Smooth muscle cell (in vitro differentiated cells): ENCODE measurements around the gene VTN. TPM values are rescaled to one million over a fixed set of nuclear protein-coding genes. Genes with fewer than 3 reads are reported as not detected.
A peak's percentile ranks its signal among the peaks of the same experiment; 100 is the strongest.
"Not testable (repeated sequence)": the region's sequence is repeated elsewhere in the genome, so short reads cannot be mapped to it uniquely, and the experiment has no call there.

Experiments
- DNase-seq: peaks from one replicate; lab custom pipeline; 2025; ENCODE audit not compliant: unreplicated experiment; lab: John Stamatoyannopoulos, UW
- H2AFZ ChIP-seq: fragments of 200-600 bp; sonication (generic); 2 replicates; pipeline ENCODE4 v1.6.0; 2016; ENCODE audit warnings: antibody characterized with exemption, low read depth, mild to moderate bottlenecking
- H3F3A ChIP-seq: fragments of 200-600 bp; sonication (generic); 2 replicates; pipeline ENCODE4 v1.6.0; 2017; ENCODE audit warnings: antibody characterized with exemption, low read depth
- H3K27ac ChIP-seq: fragments of 200-600 bp; sonication (generic); 2 replicates; pipeline ENCODE4 v1.5.1; 2016; ENCODE audit warnings: low read depth, mild to moderate bottlenecking
- H3K27me3 ChIP-seq: fragments of 200-600 bp; sonication (generic); 2 replicates; pipeline ENCODE4 v1.6.1; 2016; ENCODE audit warnings: low read depth, mild to moderate bottlenecking
- H3K36me3 ChIP-seq: fragments of 200-600 bp; sonication (generic); 2 replicates; pipeline ENCODE4 v1.5.1; 2016; ENCODE audit warnings: low read depth
- H3K4me1 ChIP-seq: fragments of 200-600 bp; sonication (generic); 2 replicates; pipeline ENCODE4 v1.5.1; 2016; ENCODE audit warnings: low read depth
- H3K4me2 ChIP-seq: fragments of 200-600 bp; sonication (generic); 2 replicates; pipeline ENCODE4 v1.6.0; 2016; ENCODE audit warnings: mild to moderate bottlenecking
- H3K4me3 ChIP-seq: fragments of 200-600 bp; sonication (generic); 2 replicates; pipeline ENCODE4 v1.5.1; 2016; ENCODE audit warnings: mild to moderate bottlenecking
- H3K79me2 ChIP-seq: fragments of 200-600 bp; sonication (generic); 2 replicates; pipeline ENCODE4 v1.6.0; 2016; ENCODE audit warnings: low read depth, mild to moderate bottlenecking
- H3K9ac ChIP-seq: fragments of 200-600 bp; sonication (generic); 2 replicates; pipeline ENCODE4 v1.6.0; 2016; ENCODE audit warnings: low read depth
- H3K9me3 ChIP-seq: fragments of 200-600 bp; sonication (generic); replicated peaks from 2 replicates; pipeline ENCODE4 v1.5.1; 2016; ENCODE audit warnings: low read depth
- H4K20me1 ChIP-seq: fragments of 200-600 bp; sonication (generic); 2 replicates; pipeline ENCODE4 v1.6.0; 2016; ENCODE audit warnings: low read depth
- CTCF ChIP-seq: fragments of 200-600 bp; sonication (generic); IDR thresholded peaks from 2 replicates; pipeline ENCODE4 v1.5.1; 2017; ENCODE audit warnings: borderline replicate concordance, mild to moderate bottlenecking, antibody characterized with exemption; ENCODE audit not compliant: insufficient read depth, poor library complexity, severe bottlenecking
- WGBS: methylation state at CpG from one replicate; pipeline ENCODE4 v1.1.7; 2016; ENCODE audit warnings: low lambda C conversion rate; 5-methylcytosine and 5-hydroxymethylcytosine counted together
- polyA plus RNA-seq: library from polyadenylated mRNA; unstranded; fragments of >200 nt; fragmentation: Nextera tagmentation; extraction: Ambion mirVana; gene quantifications from 2 replicates; pipeline ENCODE4 v1.2.1, GENCODE V29; 2016
- total RNA-seq: library from RNA; depleted of rRNA; stranded (reverse); fragments of >200 nt; gene quantifications from 2 replicates; pipeline ENCODE4 v1.2.3, GENCODE V29; 2014

VTN gene
- total and polyA plus RNA-seq, 2 experiments from 2014 or later, result 60.3 to 90.3 TPM

- no peak overlapping the region for H3K4me3 ChIP-seq
- TF ChIP-seq CTCF, result no peak
- H2AFZ ChIP-seq, result no peak overlapping the region
- peaks cover 18% of the 10 kb centered on the region for H3F3A ChIP-seq
- no peaks in the 10 kb centered on the region for H3K36me3 ChIP-seq
- peak overlapping the region; percentile 37 for H3K9ac ChIP-seq
- no peaks in the 10 kb centered on the region for H3K27me3 ChIP-seq
- peaks cover 57% of the 10 kb centered on the region for H4K20me1 ChIP-seq
- H3K4me1 ChIP-seq, result peaks cover 12% of the 10 kb centered on the region
- H3K27ac ChIP-seq, result peak overlapping the region; percentile 97
- H3K4me2 ChIP-seq, result peak overlapping the region; percentile 90
- peaks cover 37% of the 10 kb centered on the region for H3K79me2 ChIP-seq
- no peaks in the 10 kb centered on the region for H3K9me3 ChIP-seq
- 96% methylated on average over 15 of the region's 15 CpGs for WGBS
- DNase-seq, result no peak
Measured at GRCh38 chr17:28339431-28339830, 30.7 kb downstream of the VTN start.

- peaks cover 18% of the 10 kb centered on the region for H3F3A ChIP-seq
- peaks cover 17% of the 10 kb centered on the region for H3K4me1 ChIP-seq
- not testable (repeated sequence) for H3K4me3 ChIP-seq, H3K36me3 ChIP-seq, H3K27me3 ChIP-seq, H3K9me3 ChIP-seq, H2AFZ ChIP-seq, DNase-seq
- H3K9ac ChIP-seq, result peak overlapping the region; percentile 67
- H3K27ac ChIP-seq, result peak overlapping the region; percentile 97
- H3K79me2 ChIP-seq, result peaks cover 43% of the 10 kb centered on the region
- peak overlapping the region; percentile 90 for H3K4me2 ChIP-seq
- WGBS, result 77% methylated on average over 4 of the region's 8 CpGs
- H4K20me1 ChIP-seq, result peaks cover 57% of the 10 kb centered on the region
Measured at GRCh38 chr17:28338769-28339212, 31.3 kb downstream of the VTN start.

GRCh38 chr17:28338056-28338768, 31.9 kb downstream of the VTN start:
- TF ChIP-seq CTCF, result no peak
- Histone ChIP-seq H4K20me1 (peaks cover 63% of the 10 kb centered on the region), H3K36me3 (no peaks in the 10 kb centered on the region), H3K79me2 (peaks cover 49% of the 10 kb centered on the region), H2AFZ (no peak overlapping the region), H3K9ac (peak overlapping the region; percentile 67), H3K4me1 (peaks cover 17% of the 10 kb centered on the region), H3K9me3 (no peaks in the 10 kb centered on the region), H3F3A (peaks cover 18% of the 10 kb centered on the region), H3K27ac (peak overlapping the region; percentile 97), H3K4me3 (no peak overlapping the region), H3K27me3 (no peaks in the 10 kb centered on the region), H3K4me2 (peak overlapping the region; percentile 90)
- DNase-seq, result no peak
- WGBS, result 68% methylated on average over 5 of the region's 5 CpGs

GRCh38 chr17:28335959-28336871, 33.9 kb downstream of the VTN start:
- no peak for DNase-seq
- no peaks in the 10 kb centered on the region for H3K9me3 ChIP-seq
- H3K27me3 ChIP-seq, result no peaks in the 10 kb centered on the region
- no peak for TF ChIP-seq CTCF
- peaks cover 66% of the 10 kb centered on the region for H4K20me1 ChIP-seq
- 4% methylated on average over 29 of the region's 29 CpGs for WGBS
- peaks cover 17% of the 10 kb centered on the region for H3K4me1 ChIP-seq
- peak overlapping the region; percentile 97 for H3K27ac ChIP-seq
- H3K9ac ChIP-seq, result peak overlapping the region; percentile 99
- H3F3A ChIP-seq, result peaks cover 18% of the 10 kb centered on the region
- peaks cover 61% of the 10 kb centered on the region for H3K79me2 ChIP-seq
- H3K4me3 ChIP-seq, result peak overlapping the region; percentile 77
- H3K36me3 ChIP-seq, result no peaks in the 10 kb centered on the region
- no peak overlapping the region for H2AFZ ChIP-seq
- H3K4me2 ChIP-seq, result peak overlapping the region; percentile 90
